Trophoblast cell (in vitro differentiated cells and primary cell): Measurements from ENCODE around the gene IL18RAP.

Source experiments
- DNase-seq, 2 donors: peaks; one replicate each; pipeline ENCODE4 v3.0.0-alpha.2; 2016
- H2AFZ ChIP-seq: 2 replicates; pipeline ENCODE4 v1.6.1; 2013; ENCODE audit warnings: low read length, moderate library complexity, mild to moderate bottlenecking; ENCODE audit not compliant: insufficient read depth, poor library complexity
- H2AK5ac ChIP-seq: 2 replicates; pipeline ENCODE4 v1.6.1; 2013; ENCODE audit warnings: mild to moderate bottlenecking, low read length
- H2BK120ac ChIP-seq: 2 replicates; pipeline ENCODE4 v1.6.1; 2013; ENCODE audit warnings: low read length, mild to moderate bottlenecking, moderate library complexity; ENCODE audit not compliant: insufficient read depth, poor library complexity
- H2BK12ac ChIP-seq: 2 replicates; pipeline ENCODE4 v1.6.1; 2013; ENCODE audit warnings: mild to moderate bottlenecking, low read length, moderate library complexity
- H2BK5ac ChIP-seq: 2 replicates; pipeline ENCODE4 v1.6.1; 2013; ENCODE audit warnings: low read length, low read depth, moderate library complexity, mild to moderate bottlenecking; ENCODE audit not compliant: poor library complexity
- H3K14ac ChIP-seq: 2 replicates; pipeline ENCODE4 v1.6.1; 2013; ENCODE audit warnings: mild to moderate bottlenecking, low read length
- H3K18ac ChIP-seq: 2 replicates; pipeline ENCODE4 v1.6.1; 2013; ENCODE audit warnings: mild to moderate bottlenecking, low read length
- H3K23ac ChIP-seq: 2 replicates; pipeline ENCODE4 v1.6.1; 2013; ENCODE audit warnings: low read length
- H3K27ac ChIP-seq: 2 replicates; pipeline ENCODE4 v1.5.1; 2013; ENCODE audit warnings: low read depth, mild to moderate bottlenecking, inconsistent platforms, low read length, moderate library complexity
- H3K27me3 ChIP-seq: 2 replicates; pipeline ENCODE4 v1.6.1; 2013; ENCODE audit warnings: inconsistent platforms, mild to moderate bottlenecking, low read length, moderate library complexity; ENCODE audit not compliant: insufficient read depth
- H3K36me3 ChIP-seq, 2 experiments: 1 replicate in 1 of 2; 2 replicates in 1 of 2; pipeline ENCODE4 v1.6.1; 2013; ENCODE audit warnings: low read length in 2 of 2, mild to moderate bottlenecking in 2 of 2, moderate library complexity in 1 of 2; ENCODE audit not compliant: insufficient read depth in 2 of 2, control insufficient read depth in 1 of 2
- H3K4ac ChIP-seq: 2 replicates; pipeline ENCODE4 v1.6.1; 2013; ENCODE audit warnings: low read depth, mild to moderate bottlenecking, low read length, moderate library complexity
- H3K4me1 ChIP-seq, 2 experiments: 1 replicate in 1 of 2; 2 replicates in 1 of 2; pipeline ENCODE4 v1.6.1; 2013; ENCODE audit warnings: low read length in 2 of 2, mild to moderate bottlenecking in 2 of 2, moderate library complexity in 1 of 2; ENCODE audit not compliant: insufficient read depth in 2 of 2, control insufficient read depth in 1 of 2
- H3K4me2 ChIP-seq: 2 replicates; pipeline ENCODE4 v1.6.1; 2013; ENCODE audit warnings: inconsistent platforms, mild to moderate bottlenecking, low read length, moderate library complexity
- H3K4me3 ChIP-seq: 2 replicates; pipeline ENCODE4 v1.5.1; 2013; ENCODE audit warnings: mild to moderate bottlenecking, low read depth, low read length, inconsistent platforms
- H3K79me1 ChIP-seq: one replicate; pipeline ENCODE4 v1.6.1; 2013; ENCODE audit warnings: low read length
- H3K79me2 ChIP-seq: 2 replicates; pipeline ENCODE4 v1.6.1; 2013; ENCODE audit warnings: low read length, mild to moderate bottlenecking; ENCODE audit not compliant: control insufficient read depth, insufficient read depth, poor library complexity
- H3K9ac ChIP-seq: 2 replicates; pipeline ENCODE4 v1.6.1; 2013; ENCODE audit warnings: mild to moderate bottlenecking, low read length
- H3K9me3 ChIP-seq: 2 replicates; pipeline ENCODE4 v1.6.1; 2013; ENCODE audit warnings: low read depth, mild to moderate bottlenecking, control low read depth, inconsistent platforms, low read length; ENCODE audit not compliant: insufficient read depth
- H4K12ac ChIP-seq: 2 replicates; pipeline ENCODE4 v1.6.1; 2013; ENCODE audit warnings: low read depth, mild to moderate bottlenecking, low read length, moderate library complexity
- H4K8ac ChIP-seq: 2 replicates; pipeline ENCODE4 v1.6.1; 2013; ENCODE audit warnings: low read depth, mild to moderate bottlenecking, low read length, moderate library complexity
- H4K91ac ChIP-seq: one replicate; pipeline ENCODE4 v1.6.1; 2013; ENCODE audit warnings: low read depth, mild to moderate bottlenecking, low read length, moderate library complexity
- WGBS: extraction: QIAGEN DNeasy Blood & Tissue Kit; methylation state at CpG from one replicate; pipeline ENCODE4 v1.1.7; 2013; ENCODE audit warnings: missing lambda C conversion rate; ENCODE audit not compliant: insufficient read length, insufficient coverage; ENCODE audit errors: extremely low coverage; 5-methylcytosine and 5-hydroxymethylcytosine counted together

The IL18RAP gene

GRCh38 chr2:102399499-102400141 is 23.3 kb upstream of the IL18RAP start:
- no peak overlapping the region for H2AK5ac ChIP-seq

GRCh38 chr2:102401456-102401855 is 21.5 kb upstream of the IL18RAP start:
- no peak for DNase-seq
- Histone ChIP-seq H3K27me3 (no peaks in the 10 kb centered on the region), H4K91ac (no peak overlapping the region), H2BK5ac (no peak overlapping the region), H4K12ac (no peak overlapping the region), H4K8ac (no peak overlapping the region), H2AFZ (no peak overlapping the region), H3K23ac (no peak overlapping the region), H3K4me3 (no peak overlapping the region), H3K4me1 (no peaks in the 10 kb centered on the region), H3K9ac (no peak overlapping the region), H2BK120ac (no peak overlapping the region), H3K4me2 (no peak overlapping the region), H3K36me3 (no peaks in the 10 kb centered on the region), H3K79me1 (no peaks in the 10 kb centered on the region), H2BK12ac (no peak overlapping the region), H3K9me3 (no peaks in the 10 kb centered on the region), H3K4ac (no peak overlapping the region), H3K27ac (no peak overlapping the region), H3K18ac (no peak overlapping the region), H3K79me2 (no peaks in the 10 kb centered on the region), H2AK5ac (no peak overlapping the region), H3K14ac (no peak overlapping the region)

More at GRCh38 chr2:102399499-102400141, 23.3 kb upstream of the IL18RAP start:
- Histone ChIP-seq H3K4me3 (no peak overlapping the region), H4K91ac (no peak overlapping the region), H3K4me1 (no peaks in the 10 kb centered on the region), H3K4ac (no peak overlapping the region), H3K14ac (no peak overlapping the region), H2BK12ac (no peak overlapping the region), H4K8ac (no peak overlapping the region), H3K4me2 (no peak overlapping the region), H3K27ac (no peak overlapping the region), H4K12ac (no peak overlapping the region), H3K79me2 (no peaks in the 10 kb centered on the region), H3K23ac (no peak overlapping the region), H3K27me3 (no peaks in the 10 kb centered on the region), H3K18ac (no peak overlapping the region), H2AFZ (no peak overlapping the region), H3K9me3 (no peaks in the 10 kb centered on the region), H3K79me1 (no peaks in the 10 kb centered on the region), H2BK120ac (no peak overlapping the region), H2BK5ac (no peak overlapping the region), H3K36me3 (no peaks in the 10 kb centered on the region), H3K9ac (no peak overlapping the region)
- WGBS = no CpG with 5 or more reads among the region's 7 CpGs
- no peak for DNase-seq

GRCh38 chr2:102401865-102402264 is 21.1 kb upstream of the IL18RAP start:
- Histone ChIP-seq H3K9me3 (no peaks in the 10 kb centered on the region), H2AK5ac (no peak overlapping the region), H3K27ac (no peak overlapping the region), H4K91ac (no peak overlapping the region), H3K4me3 (no peak overlapping the region), H3K14ac (no peak overlapping the region), H3K27me3 (no peaks in the 10 kb centered on the region), H3K23ac (no peak overlapping the region), H3K4ac (no peak overlapping the region), H2AFZ (no peak overlapping the region), H3K4me1 (no peaks in the 10 kb centered on the region), H3K79me1 (no peaks in the 10 kb centered on the region), H4K8ac (no peak overlapping the region), H3K79me2 (no peaks in the 10 kb centered on the region), H3K4me2 (no peak overlapping the region), H3K18ac (no peak overlapping the region), H2BK120ac (no peak overlapping the region), H3K9ac (no peak overlapping the region), H2BK12ac (no peak overlapping the region), H2BK5ac (no peak overlapping the region), H3K36me3 (no peaks in the 10 kb centered on the region), H4K12ac (no peak overlapping the region)
- DNase-seq = no peak
- WGBS = no CpG with 5 or more reads among the region's 2 CpGs

- no peak overlapping the region for H4K12ac ChIP-seq
- H4K8ac ChIP-seq = no peak overlapping the region
- no peak overlapping the region for H2AK5ac ChIP-seq
- no peak overlapping the region for H2BK12ac ChIP-seq
- no peak overlapping the region for H3K4ac ChIP-seq
- no peak overlapping the region for H3K14ac ChIP-seq
- H2AFZ ChIP-seq = no peak overlapping the region
- no peak overlapping the region for H4K91ac ChIP-seq
- WGBS = no CpG with 5 or more reads among the region's 3 CpGs
- no peaks in the 10 kb centered on the region for H3K4me1 ChIP-seq
- H3K18ac ChIP-seq = no peak overlapping the region
- H2BK120ac ChIP-seq = no peak overlapping the region
- peaks cover 5% of the 10 kb centered on the region for H3K9me3 ChIP-seq
- no peak overlapping the region for H3K9ac ChIP-seq
- no peak for DNase-seq
- H3K4me3 ChIP-seq = no peak overlapping the region
- H3K36me3 ChIP-seq = no peaks in the 10 kb centered on the region
- H3K23ac ChIP-seq = no peak overlapping the region
- H3K27me3 ChIP-seq = no peaks in the 10 kb centered on the region
- no peaks in the 10 kb centered on the region for H3K79me2 ChIP-seq
- no peak overlapping the region for H2BK5ac ChIP-seq
- no peaks in the 10 kb centered on the region for H3K79me1 ChIP-seq
- H3K4me2 ChIP-seq = no peak overlapping the region
- no peak overlapping the region for H3K27ac ChIP-seq
Measured at GRCh38 chr2:102410952-102411351, 12.0 kb upstream of the IL18RAP start.
